ENCODE results near the gene DENND1A. TPM values are rescaled to one million over a fixed set of nuclear protein-coding genes. Genes with fewer than 3 reads are reported as not detected.

The DENND1A gene
- total RNA-seq, 4 donors from 2014 or later, result 17.6 to 33.8 (median 22.9) TPM

GRCh38 chr9:123377211-123377971 lies 552.5 kb downstream of the DENND1A start:
- TF ChIP-seq CTCF (IDR thresholded peaks at IDR 0.05; ENCODE audit: low read depth), result no peak

GRCh38 chr9:123376218-123377071 lies 553.5 kb downstream of the DENND1A start:
- TF ChIP-seq CTCF (IDR thresholded peaks at IDR 0.05; ENCODE audit: low read depth), result no peak

GRCh38 chr9:123375469-123376132 lies 554.3 kb downstream of the DENND1A start:
- TF ChIP-seq CTCF (IDR thresholded peaks at IDR 0.05; ENCODE audit: low read depth), result no peak

GRCh38 chr9:123373946-123374345 lies 556.0 kb downstream of the DENND1A start:
- no peak for TF ChIP-seq CTCF (IDR thresholded peaks at IDR 0.05; ENCODE audit: low read depth)

- no peak for TF ChIP-seq CTCF (IDR thresholded peaks at IDR 0.05; ENCODE audit: low read depth)
Observed at GRCh38 chr9:123373447-123373923, 556.4 kb downstream of the DENND1A start.

GRCh38 chr9:123372766-123373446 lies 557.0 kb downstream of the DENND1A start:
- no peak for TF ChIP-seq CTCF (IDR thresholded peaks at IDR 0.05; ENCODE audit: low read depth)

All from subcutaneous adipose tissue (tissue), 4 donors.